NCI-H1436 (cell line): ENCODE measurements around the gene VPS13D.
"Not testable (repeated sequence)": the region's sequence is repeated elsewhere in the genome, so short reads cannot be mapped to it uniquely, and the experiment has no call there.

ENCODE experiments used
- DNase-seq: peaks from one replicate; lab custom pipeline; 2025; lab: John Stamatoyannopoulos, UW

Gene VPS13D

DNA sequence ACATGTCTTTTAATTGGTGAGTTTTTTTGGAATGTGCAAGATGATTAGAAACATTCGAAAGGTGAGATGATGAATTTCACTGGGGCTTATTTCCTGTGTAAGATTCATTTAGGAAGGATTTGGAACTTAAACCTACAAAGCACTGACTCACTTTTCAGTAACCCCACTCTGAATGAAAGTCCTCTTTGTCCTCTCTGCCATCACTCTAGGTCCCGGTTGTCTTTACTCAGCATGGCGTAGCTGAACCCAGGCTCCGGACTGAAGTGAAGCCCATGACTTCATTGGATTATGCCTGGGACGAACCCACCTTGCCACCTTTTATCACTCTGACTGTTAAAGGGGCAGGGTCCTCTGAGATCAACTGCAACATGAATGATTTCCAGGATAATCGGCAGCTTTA, 139.4 kb downstream of the VPS13D start:
- no peak for DNase-seq

DNA sequence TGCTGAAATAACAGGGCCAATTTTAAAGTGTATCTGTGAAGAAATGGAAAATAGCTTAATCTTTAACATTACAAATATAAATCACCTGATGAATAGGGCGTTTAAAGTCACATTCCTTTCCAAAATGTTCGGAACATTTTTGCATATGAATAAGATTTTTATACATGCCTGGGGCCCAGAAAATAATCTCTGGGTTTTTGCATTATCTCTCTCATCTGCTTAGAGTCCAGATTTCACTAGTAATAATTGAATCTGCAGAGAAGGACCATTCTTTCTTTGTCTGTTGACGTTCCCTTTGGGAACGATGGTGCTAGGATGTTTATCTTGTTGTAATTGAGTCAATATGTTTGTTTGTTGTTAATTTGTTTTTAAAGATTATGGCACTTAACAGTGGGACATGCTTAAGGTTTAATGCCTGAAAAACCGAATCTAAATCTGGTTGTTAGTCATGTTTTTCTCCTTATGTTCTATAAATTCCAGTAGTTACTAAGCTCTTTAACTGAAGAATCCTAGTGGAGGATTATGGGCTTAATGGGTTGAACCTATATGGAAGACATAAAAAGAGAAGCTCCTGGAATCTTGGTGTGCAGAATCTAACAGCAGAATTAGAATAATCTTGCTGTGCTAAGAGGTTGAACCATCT, 140.6 kb downstream of the VPS13D start:
- no peak for DNase-seq

DNA sequence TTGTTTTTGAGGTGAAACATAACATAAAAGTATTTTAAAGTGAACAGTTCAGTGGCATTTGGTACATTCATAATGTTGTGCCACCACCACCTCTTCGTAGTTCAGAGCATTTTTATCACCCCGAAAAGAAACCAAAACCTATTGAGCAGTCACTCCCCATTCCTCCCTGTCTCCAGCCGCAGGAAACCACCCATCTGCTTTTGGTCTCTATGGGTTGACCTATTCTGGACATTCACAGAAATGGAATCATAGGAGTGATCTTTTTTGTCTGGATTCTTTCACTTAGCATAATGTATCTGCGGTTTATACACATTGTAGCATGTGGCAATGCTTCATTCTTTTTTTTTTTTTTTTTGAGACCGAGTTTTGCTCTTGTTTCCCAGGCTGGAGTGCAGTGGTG, 141.2 kb downstream of the VPS13D start:
- DNase-seq = no peak

DNA sequence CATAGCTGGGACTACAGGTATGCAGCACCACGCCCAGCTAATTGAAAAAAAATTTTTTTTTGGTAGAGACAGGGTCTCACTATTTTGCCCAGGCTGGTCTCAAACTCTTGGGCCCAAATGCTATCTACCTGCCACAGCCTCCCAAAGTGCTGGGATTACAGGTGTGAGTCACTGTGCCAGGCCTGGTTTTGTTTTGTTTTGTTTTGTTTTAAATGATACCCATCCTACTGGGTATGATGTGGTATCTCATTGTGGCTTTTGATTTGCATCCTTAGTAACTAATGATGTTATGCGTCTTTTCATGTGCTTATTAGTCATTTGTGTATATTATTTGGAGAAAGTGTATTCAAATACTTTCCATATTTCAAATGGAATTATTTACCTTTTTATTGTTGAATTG, 142.3 kb downstream of the VPS13D start:
- DNase-seq = no peak

DNA sequence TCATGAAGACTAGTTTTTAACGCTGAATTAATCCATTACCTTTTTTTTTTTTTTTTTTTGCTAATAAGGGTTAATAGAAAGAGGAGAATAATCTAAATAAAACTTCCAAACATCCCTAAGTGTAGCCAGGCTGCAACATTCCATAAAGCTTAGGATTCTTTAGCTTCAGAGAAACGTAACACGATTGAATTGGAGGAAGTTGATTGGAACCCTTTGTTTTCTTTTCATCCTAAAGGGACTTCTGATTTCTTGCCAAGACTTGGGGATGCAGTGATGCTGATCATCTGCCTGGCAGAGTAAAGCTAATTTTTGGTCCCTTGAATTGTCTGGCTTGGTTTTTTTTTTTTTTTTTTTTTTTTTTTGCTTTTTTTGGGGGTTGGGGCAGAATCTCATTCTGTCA, 142.9 kb downstream of the VPS13D start:
- DNase-seq = no peak

DNA sequence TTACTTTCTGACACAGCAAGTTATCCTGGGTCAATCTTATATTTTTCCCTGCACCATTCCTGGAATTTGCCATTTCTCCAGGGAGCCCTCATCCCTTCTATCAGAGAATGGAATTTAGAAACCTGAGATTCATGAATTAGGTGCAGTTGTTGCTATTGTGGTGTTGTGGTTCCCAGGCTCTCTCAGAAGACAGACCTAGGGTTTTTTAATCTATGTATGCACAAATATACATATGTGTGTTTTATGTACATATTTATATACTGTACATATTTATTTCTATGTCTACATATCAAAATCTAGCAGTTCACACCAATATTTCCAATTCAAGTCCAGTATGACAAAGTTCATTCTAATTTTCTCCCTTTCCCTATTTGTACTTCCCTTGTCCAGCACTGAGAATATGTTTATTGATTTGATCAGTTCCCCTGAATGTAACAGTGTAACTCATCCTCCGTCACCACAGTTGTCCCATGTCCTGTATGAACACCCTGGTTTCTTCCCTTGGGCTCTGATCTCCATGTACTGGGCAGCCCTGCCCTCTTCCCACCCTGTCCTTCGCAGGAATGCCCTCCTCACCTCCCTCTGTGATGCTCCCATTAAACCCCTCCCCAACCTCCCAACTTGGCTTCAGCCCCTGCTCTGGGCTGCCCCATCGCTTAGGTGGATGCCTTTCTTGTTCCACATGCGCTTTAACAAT, 145.5 kb downstream of the VPS13D start:
- no peak for DNase-seq

DNA sequence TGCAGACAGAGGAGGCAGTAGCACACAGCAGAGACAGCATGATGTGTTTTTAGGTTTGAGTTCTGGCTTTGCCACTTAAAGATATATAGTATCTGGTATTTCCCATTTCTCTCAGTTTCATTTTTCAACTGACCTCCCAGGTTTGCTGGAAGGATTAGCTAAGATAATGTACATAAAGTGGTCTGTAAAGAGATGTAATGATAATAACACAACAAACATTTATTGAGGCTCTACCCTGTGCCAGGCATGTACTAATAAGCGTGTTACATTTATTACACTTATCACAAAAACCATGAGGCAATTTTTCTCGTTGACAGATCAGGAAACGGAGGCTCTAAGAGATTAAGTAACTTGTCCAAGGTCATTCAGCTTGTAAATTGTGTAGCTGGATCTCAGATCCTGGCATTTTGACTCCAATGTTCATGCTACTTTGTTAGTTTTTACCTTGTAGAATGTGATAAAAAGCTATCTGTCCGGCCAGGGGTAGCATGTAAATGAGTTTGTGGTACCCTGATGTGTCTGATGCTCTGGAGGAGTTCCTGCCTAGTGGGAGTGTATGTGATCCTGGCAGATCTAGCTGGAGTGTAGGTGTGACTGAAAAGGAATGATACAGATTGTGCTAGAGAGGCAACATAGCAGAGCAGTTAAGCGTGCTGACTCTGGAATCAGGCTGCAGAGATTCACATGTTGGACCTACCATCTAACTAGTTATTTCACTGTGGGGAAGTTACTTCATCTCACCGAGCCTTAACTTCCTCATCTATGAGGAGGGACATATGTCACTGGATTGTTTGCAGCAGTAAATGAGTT, 146.6 kb downstream of the VPS13D start:
- no peak for DNase-seq

DNA sequence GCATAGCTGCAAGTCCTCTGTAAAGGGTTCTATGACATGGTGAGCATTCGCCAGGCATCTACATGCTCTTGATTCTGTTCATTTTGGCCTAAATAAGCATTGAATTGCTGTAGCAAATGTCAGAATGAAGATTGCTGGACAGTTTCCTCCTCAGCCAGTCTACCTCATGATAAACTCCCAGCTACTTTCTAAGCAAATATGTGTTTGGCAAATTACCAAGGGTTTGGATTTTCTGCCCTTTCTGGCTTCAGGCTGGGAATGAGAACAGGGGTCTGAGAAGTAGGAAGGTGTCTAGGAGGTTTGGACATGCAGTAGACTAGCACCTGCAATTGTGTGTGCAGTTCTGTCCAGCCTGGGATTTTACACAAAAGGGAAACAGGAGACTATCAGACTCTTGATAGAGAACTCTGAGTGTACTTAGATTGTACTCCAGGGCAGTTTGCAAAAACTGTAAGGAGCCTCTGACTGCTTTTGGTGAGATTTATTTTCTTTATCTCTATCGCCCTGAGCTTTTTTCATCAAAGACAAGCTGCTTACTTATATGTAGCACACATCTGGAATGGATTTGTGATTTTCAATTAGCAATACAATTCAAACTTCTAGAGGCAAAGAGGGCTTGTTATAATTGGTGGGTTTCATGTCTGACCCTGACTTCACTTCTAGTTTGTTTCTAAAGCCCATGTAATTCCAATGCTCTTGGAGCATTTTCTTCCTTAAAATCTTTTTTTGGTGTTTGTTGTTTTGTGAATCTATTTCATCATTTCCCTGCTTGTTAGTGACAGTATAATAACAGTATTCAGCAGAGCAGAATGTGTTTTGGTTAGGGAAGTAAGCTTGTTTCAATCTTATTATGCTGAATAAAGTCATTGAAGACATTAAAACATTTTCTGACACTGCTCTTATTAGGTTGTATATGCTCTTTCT, 150.8 kb downstream of the VPS13D start:
- no peak for DNase-seq

DNA sequence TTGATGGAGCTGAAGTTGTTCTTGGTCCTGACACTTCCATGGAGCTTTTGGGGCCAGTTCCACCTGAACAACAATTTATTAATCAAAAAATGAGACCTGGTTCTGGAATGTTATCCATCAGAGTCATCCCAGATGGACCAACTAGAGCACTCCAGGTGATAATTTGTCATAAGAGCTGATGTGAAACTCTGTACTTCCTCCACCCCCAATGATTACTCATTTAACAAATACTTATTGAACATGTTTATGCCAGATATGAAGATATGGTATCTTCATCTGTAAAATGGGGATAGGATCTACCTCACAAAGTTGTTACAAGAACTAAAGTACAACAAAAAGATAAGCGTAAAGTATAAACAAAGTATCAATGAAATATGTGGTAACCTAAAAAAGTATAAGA, 153.2 kb downstream of the VPS13D start:
- no peak for DNase-seq

DNA sequence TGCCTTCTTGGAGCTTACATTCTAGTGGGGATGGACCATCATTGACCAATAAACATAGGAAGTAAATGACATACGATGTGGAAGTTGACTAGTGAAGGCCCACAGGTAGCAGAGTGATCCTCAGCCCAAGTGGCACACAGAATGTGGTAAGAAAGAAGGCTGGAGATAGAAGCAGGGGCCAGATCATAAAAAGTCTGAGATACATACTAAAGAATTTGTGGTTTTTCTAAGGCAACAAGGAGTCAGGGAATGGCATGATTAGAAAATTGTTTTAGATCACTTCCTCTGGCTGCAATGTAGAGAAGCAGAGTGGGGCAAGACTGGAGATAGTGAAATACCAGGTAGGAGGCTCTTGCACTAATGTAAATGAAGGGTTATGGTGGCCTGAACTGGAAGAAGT, 154.0 kb downstream of the VPS13D start:
- DNase-seq = no peak

DNA sequence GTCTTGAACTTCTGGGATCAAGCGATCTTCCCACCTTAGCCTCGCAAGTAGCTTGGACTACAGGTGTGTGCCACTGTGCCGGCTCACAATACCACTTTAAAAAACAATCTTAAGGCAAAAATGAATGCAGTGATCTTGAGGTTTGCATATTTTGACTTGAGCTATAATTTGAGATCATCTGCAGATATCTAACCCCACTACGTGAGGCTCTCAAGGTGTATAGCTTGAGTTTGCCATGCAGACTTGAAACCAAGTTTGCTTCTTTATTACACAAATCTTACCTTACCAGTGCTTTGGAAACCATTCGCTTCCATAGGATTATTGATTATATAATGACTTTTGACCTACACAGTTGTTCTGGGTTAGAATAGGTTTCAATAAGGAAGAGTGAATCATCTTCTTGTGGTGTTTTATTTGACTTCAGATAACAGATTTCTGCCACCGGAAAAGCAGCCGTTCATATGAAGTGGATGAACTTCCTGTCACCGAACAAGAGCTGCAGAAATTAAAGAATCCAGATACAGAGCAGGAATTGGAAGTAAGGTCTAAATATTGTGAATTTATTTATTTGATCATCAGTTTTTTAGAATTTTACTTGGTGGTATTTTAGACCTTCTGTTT, 155.1 kb downstream of the VPS13D start:
- no peak for DNase-seq

DNA sequence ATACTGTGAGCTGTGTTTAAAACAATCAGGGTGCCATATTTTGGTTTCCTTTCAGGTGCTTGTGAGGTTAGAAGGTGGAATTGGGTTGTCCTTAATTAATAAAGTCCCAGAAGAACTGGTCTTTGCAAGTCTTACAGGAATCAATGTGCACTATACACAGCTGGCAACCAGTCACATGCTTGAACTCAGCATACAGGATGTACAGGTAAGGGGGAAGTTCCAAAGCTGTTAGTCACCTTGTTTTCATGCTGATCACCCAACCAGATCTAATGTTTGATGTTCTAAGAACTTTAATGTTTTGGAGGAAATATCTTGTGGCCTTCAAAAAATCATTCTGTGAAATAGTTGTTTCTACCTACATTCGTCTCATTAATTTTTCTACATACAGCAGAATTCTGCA, 156.3 kb downstream of the VPS13D start:
- no peak for DNase-seq

DNA sequence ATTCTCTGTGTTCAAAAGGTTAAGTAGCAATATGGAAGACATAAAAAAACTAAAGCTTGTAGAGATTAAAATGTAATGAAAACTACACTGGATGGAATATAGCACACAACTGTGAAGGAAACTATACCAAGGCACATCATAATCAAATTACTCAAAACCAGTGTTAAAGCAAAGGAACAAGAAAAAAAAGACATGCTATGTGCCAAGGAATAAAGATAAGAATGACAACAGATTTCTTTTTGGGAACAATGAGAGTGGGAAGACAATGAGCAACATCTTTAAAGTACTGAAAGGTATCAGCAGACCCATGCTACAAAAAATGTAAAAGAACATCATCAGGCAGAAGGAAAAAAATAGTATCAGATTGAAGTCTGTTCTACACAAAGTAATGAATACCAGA, 157.8 kb downstream of the VPS13D start:
- no peak for DNase-seq

DNA sequence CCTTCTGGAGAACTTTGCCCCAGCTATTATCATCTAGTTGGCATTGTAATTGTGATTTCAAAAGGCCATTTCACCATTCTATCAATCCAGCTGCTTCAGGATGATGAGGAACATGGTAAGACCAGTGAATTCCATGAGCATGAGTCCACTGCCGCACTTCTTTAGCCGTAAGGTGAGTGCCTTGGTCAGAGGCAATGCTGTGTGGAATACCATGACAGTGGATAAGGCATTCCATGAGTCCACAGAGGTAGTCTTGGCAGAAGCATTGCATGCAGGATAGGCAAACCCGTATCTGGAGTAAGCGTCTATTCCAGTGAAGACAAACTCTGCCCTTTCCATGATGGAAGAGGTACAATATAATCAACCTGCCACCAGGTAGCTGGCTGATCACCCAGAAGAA, 160.5 kb downstream of the VPS13D start:
- not testable (repeated sequence) for DNase-seq

DNA sequence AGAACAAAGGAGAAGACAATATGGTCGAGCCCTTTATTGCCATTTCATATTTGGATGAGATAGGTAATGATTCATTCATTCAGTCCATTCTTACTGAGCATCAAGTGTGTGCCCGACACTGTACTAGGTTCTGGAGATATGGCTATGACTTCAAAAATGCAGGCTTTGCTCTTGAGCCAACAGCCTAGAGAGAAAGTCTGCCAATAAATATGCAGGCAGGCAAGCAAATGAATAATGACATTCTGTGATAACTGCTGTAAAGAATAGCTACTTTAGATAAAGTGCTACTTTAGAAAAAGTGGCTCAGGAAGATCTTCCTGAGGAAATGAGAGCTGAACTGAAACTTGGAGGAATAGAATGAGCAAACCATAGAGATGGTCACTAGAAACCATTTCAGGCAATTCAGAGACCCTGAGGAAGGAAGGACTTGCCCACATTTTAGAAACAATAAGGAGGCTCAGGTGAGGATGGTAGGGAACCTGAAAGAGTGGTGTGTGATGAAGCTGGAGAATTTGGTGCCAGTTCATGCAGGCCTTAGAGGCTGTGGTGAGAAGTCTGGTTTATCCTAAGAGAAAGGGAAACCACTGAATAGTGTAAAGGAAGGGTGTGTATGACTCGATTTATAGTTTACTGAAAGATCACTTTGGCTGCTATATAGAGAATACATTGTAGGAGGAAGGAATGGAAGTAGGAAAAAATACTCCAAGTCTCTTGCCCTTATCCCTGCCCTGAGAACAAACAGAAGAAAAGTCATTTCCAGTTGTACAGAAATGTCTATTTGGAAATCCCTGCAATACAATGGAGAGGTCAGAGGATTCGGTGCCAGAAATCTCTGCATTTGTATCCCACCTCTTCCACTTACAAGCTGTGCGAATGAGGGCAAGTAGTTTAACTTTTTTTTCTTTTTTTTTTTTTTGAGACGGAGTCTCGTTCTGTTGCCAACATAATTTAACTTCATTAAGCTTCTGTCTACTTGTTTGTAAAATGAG, 167.9 kb downstream of the VPS13D start:
- DNase-seq = no peak

DNA sequence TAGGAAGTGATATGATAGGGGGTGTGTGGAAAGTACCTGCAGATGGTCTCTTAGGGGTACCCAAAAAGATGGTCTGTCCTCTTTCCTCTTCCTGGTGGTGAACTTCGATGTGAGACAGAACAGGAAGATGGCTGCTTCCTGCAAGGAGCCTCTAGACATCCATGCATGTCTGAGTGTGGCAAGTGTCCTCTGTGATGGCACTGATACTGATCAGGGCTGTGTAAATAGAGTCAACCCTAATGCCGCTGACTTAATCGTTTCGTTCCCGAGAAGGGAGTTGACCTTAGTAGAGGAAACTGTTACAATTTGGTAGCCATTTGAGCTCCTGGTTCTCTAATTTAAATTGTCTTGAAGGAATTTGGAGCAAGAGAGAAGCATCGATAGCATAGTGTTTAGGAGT, 168.6 kb downstream of the VPS13D start:
- DNase-seq = no peak

DNA sequence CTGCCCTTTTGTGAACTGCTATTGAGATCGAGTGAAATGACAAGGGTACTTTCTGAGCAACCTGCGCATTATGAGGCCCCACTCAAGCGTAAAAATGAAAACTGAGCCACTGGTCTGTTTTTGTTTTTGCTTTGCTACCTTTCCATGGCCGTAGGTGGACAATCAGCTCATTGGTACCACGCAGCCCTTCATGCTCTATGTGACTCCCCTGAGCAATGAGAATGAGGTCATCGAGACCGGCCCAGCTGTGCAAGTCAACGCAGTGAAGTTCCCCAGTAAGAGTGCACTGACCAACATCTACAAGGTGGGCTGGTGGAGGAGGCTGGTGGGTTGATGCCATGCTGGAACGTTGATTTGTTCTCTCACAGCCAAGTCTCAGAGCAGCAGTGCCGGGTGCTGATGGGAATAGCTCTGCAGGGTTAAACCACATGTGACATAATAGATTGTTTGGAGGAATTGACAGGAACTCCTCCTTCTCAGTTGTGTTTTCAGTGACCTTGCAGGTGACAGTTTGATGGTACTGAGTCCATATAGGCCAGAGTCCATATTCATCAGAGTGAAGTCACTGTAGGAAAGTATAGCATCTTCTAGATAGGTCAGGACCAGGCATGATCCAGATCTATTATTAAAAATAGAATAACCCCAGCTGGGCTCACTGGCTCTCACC, 170.3 kb downstream of the VPS13D start:
- DNase-seq = no peak

DNA sequence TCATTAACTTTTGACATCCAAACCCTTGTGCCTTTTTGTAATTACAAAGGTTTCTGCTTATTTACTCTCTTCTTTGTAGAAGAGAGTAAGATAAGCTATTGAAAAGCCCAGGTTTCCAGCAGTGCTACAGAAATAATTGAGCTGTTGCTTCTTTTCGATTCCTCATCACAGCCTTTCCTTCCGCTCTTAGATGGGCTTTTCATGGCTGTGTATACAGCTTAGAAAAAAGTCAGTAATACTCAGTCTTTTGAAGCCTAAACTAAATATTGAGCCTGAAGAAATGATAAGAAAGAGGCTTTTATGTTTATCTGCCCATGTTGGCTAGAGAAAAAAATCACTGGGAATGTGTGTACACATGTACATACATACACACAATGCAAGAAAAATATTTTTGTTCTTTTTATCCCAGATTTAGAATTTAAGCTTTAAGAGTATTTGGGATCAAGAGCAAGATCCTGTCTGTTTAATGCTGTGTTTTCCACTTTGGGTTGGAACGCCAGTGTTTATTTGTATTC, 172.4 kb downstream of the VPS13D start:
- no peak for DNase-seq

DNA sequence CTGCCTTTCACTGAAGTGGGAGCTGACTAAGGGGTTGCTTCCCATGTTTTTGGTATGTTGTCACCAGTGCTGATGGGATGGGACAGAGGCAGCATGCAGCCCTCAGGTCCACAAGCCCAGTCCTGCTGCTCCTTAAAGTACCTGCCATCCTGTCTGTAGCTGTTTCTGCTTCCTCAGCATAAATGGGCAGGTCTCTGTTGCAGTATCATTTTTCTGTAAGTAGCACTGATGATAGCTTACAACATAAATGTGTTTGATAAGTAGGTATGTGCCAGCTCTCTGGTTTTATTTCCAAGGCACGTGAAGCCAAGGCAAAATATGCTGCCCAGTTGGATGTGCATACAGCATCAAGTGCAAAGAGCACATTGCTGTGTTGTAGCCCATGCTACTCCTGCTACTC, 173.0 kb downstream of the VPS13D start:
- DNase-seq = no peak

DNA sequence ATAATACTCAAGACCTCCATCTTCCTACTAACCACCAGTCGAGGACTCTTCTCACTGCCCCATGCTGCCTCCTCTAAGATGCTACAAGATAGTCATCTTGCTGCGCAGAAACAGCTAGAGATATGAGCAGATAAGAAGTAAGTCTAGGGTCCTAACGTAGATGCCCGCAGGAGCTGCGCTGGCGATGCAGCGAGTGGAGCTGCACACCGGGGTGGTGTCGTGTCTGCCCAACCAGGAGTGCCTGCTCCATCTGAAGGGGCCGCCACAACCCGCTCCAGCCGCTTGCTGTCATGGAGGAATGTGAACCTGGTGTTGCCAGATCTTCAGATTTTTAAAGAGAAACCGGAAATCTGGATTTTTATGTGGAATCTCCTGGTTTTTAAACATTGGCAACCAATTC, 175.1 kb downstream of the VPS13D start:
- DNase-seq = no peak
